Measurements from ENCODE around the gene TIGD3. TPM values are rescaled to one million over a fixed set of nuclear protein-coding genes. Genes with fewer than 3 reads are reported as not detected.

The TIGD3 gene
- total and polyA plus RNA-seq, 2 donors (not counting 1 experiment from before 2014, with no cell fraction given): 0.17 TPM; not detected in 1

DNA sequence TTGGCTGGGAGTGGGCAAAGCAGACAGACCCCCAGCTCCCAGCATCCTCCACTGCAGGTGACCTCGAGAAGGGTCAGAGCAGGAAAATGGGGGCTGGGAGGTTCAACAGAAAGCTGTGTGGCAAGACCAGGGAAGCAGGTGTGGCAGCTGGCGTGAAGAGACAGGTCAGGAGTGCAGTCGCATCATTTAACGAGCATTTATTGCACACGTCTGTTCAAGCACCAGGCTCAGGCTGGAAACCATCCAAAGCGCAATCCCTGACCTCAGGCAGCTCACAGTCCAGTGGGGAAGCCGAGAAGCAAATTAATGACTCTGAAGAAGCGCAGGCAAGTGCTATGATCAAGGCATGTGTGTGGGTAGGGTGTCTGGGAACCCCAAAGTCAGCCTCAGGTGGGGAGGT, 20.5 kb downstream of the TIGD3 start:
- Histone ChIP-seq H2AFZ (ENCODE audit: low read length) (no peak overlapping the region), H3K4me2 (ENCODE audit: extremely low read depth, insufficient read depth, low read length) (no peak overlapping the region), H4K20me1 (ENCODE audit: control insufficient read depth, extremely low read depth, insufficient read depth, low read length) (no peaks in the 10 kb centered on the region), H3K27ac (ENCODE audit: insufficient read depth, low read length) (no peak overlapping the region), H3K4me1 (ENCODE audit: control insufficient read depth, extremely low read depth, insufficient read depth, low read length) (no peaks in the 10 kb centered on the region), H3K27me3 (ENCODE audit: control insufficient read depth, insufficient read depth, low read length) (no peaks in the 10 kb centered on the region), H3K9ac (ENCODE audit: insufficient read depth, low read length) (no peak overlapping the region), H3K9me3 (ENCODE audit: control insufficient read depth, insufficient read depth, low read depth, low read length) (no peaks in the 10 kb centered on the region), H3K79me2 (ENCODE audit: control insufficient read depth, insufficient read depth, low read length) (no peaks in the 10 kb centered on the region), H3K36me3 (ENCODE audit: control insufficient read depth, insufficient read depth, low read length) (no peaks in the 10 kb centered on the region), H3K4me3 (replicated peaks in 1 of 4; ENCODE audit: control extremely low read depth in 1 of 4, insufficient read depth in 1 of 4, low read depth in 3 of 4, low read length in 4 of 4) (no peak overlapping the region)
- no peak for DNase-seq (ENCODE audit: low read depth in 2 of 2)
- no peak for TF ChIP-seq EZH2 (IDR thresholded peaks at IDR 0.05; ENCODE audit: low read length, missing control alignments)
- TF ChIP-seq, protein P1, sequence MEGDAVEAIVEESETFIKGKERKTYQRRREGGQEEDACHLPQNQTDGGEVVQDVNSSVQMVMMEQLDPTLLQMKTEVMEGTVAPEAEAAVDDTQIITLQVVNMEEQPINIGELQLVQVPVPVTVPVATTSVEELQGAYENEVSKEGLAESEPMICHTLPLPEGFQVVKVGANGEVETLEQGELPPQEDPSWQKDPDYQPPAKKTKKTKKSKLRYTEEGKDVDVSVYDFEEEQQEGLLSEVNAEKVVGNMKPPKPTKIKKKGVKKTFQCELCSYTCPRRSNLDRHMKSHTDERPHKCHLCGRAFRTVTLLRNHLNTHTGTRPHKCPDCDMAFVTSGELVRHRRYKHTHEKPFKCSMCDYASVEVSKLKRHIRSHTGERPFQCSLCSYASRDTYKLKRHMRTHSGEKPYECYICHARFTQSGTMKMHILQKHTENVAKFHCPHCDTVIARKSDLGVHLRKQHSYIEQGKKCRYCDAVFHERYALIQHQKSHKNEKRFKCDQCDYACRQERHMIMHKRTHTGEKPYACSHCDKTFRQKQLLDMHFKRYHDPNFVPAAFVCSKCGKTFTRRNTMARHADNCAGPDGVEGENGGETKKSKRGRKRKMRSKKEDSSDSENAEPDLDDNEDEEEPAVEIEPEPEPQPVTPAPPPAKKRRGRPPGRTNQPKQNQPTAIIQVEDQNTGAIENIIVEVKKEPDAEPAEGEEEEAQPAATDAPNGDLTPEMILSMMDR (conservative IDR thresholded peaks at IDR 0.05 in 1 of 2, IDR thresholded peaks at IDR 0.05 in 1 of 2; ENCODE audit: low read depth in 1 of 2, low read length in 2 of 2): no peak

DNA sequence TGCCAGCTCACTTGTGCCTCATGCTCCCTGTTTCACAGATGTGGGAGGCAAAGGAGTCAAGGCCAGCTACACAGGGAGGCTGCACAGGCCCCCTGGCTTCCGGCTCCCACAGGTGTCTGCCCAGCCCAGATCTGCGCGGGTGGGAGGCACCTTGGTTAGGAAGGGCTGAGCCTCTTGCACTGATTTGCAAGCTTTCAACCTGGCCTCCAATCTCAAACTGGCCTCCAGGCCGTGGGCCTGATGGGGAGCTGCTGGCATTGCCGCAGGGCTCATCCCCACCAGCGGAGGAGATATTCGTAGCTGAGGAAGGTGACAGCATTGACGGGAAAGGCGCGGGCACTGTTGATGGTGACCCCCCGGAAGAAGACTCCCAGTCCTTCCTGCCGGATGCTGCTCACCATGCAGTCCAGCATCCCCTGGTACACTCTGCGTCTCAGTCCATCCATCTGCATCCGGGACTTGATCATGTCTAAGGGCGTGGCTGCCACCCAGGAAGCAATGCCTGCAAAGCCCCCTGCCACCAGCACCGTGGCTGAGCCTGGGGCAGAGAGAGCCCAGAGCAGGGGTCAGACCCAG, 21.7 kb downstream of the TIGD3 start:
- Histone ChIP-seq H3K9me3 (ENCODE audit: control insufficient read depth, insufficient read depth, low read depth, low read length) (no peaks in the 10 kb centered on the region), H3K9ac (ENCODE audit: insufficient read depth, low read length) (no peak overlapping the region), H3K4me3 (replicated peaks in 1 of 4; ENCODE audit: control extremely low read depth in 1 of 4, insufficient read depth in 1 of 4, low read depth in 3 of 4, low read length in 4 of 4) (no peak overlapping the region), H3K36me3 (ENCODE audit: control insufficient read depth, insufficient read depth, low read length) (no peaks in the 10 kb centered on the region), H3K27me3 (ENCODE audit: control insufficient read depth, insufficient read depth, low read length) (no peaks in the 10 kb centered on the region), H2AFZ (ENCODE audit: low read length) (no peak overlapping the region), H3K79me2 (ENCODE audit: control insufficient read depth, insufficient read depth, low read length) (no peaks in the 10 kb centered on the region), H3K4me2 (ENCODE audit: extremely low read depth, insufficient read depth, low read length) (no peak overlapping the region), H3K27ac (ENCODE audit: insufficient read depth, low read length) (no peak overlapping the region), H3K4me1 (ENCODE audit: control insufficient read depth, extremely low read depth, insufficient read depth, low read length) (no peaks in the 10 kb centered on the region), H4K20me1 (ENCODE audit: control insufficient read depth, extremely low read depth, insufficient read depth, low read length) (no peaks in the 10 kb centered on the region)
- TF ChIP-seq, protein P1 (conservative IDR thresholded peaks at IDR 0.05 in 1 of 2, IDR thresholded peaks at IDR 0.05 in 1 of 2; ENCODE audit: low read depth in 1 of 2, low read length in 2 of 2): no peak
- TF ChIP-seq EZH2 (IDR thresholded peaks at IDR 0.05; ENCODE audit: low read length, missing control alignments): no peak
- no peak for DNase-seq (ENCODE audit: low read depth in 2 of 2)

DNA sequence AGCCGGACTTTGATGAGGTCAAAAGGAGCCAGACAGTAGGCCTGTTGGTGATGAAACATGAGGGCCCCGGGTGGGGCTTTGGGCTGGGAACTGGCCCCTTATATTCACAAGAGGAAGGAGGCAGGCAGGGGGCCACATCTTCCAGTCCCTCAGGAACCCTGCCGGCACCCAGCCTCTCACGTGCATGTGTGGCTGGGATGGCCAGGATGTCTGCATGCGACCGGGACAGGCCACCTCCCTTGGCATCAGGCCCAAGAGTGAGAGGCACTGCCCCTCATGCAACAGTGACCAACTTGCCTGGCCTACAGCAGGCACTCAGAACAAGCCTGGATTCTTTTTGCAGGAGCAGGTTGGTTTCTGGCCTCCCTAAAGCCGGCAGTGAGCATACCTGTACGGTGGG, 22.5 kb downstream of the TIGD3 start:
- Histone ChIP-seq H3K4me1 (ENCODE audit: control insufficient read depth, extremely low read depth, insufficient read depth, low read length) (peaks cover 4% of the 10 kb centered on the region), H3K9ac (ENCODE audit: insufficient read depth, low read length) (no peak overlapping the region), H3K79me2 (ENCODE audit: control insufficient read depth, insufficient read depth, low read length) (no peaks in the 10 kb centered on the region), H3K9me3 (ENCODE audit: control insufficient read depth, insufficient read depth, low read depth, low read length) (no peaks in the 10 kb centered on the region), H2AFZ (ENCODE audit: low read length) (no peak overlapping the region), H3K36me3 (ENCODE audit: control insufficient read depth, insufficient read depth, low read length) (no peaks in the 10 kb centered on the region), H3K4me3 (replicated peaks in 1 of 4; ENCODE audit: control extremely low read depth in 1 of 4, insufficient read depth in 1 of 4, low read depth in 3 of 4, low read length in 4 of 4) (no peak overlapping the region), H3K27ac (ENCODE audit: insufficient read depth, low read length) (no peak overlapping the region), H4K20me1 (ENCODE audit: control insufficient read depth, extremely low read depth, insufficient read depth, low read length) (no peaks in the 10 kb centered on the region), H3K4me2 (ENCODE audit: extremely low read depth, insufficient read depth, low read length) (no peak overlapping the region), H3K27me3 (ENCODE audit: control insufficient read depth, insufficient read depth, low read length) (no peaks in the 10 kb centered on the region)
- DNase-seq (ENCODE audit: low read depth in 2 of 2): no peak
- no peak for TF ChIP-seq EZH2 (IDR thresholded peaks at IDR 0.05; ENCODE audit: low read length, missing control alignments)
- TF ChIP-seq, protein P1 (conservative IDR thresholded peaks at IDR 0.05 in 1 of 2, IDR thresholded peaks at IDR 0.05 in 1 of 2; ENCODE audit: low read depth in 1 of 2, low read length in 2 of 2): no peak
